ENCODE data around the gene GOLGA2. TPM values are rescaled to one million over a fixed set of nuclear protein-coding genes. Genes with fewer than 3 reads are reported as not detected.

The GOLGA2 gene
- total RNA-seq, 1 experiment from 2014 or later, result 51.0 TPM

- Mint-ChIP-seq H3K4me1 (peaks cover 2 to 21% of the 10 kb centered on the region in 2 experiments), H3K4me3 (no peak overlapping the region), H3K9me3 (no peaks in the 10 kb centered on the region), H3K27ac (peak overlapping the region in 1 of 3 experiments; percentile 23; a peak in 2 of 7 replicates), H3K36me3 (ENCODE audit: insufficient read depth in 1 of 3, low read depth in 3 of 3) (peaks cover 21 to 56% (median 42%) of the 10 kb centered on the region in 3 experiments), H3K27me3 (ENCODE audit: low read depth) (no peaks in the 10 kb centered on the region; the same call in 1 of the 2 replicates)
- no peak overlapping the region for H2AFZ ChIP-seq (ENCODE audit: low read length)
- H3K9me3 ChIP-seq (ENCODE audit: control insufficient read depth, low read depth, low read length), result no peaks in the 10 kb centered on the region
- H3K23ac ChIP-seq (ENCODE audit: insufficient read length, low read depth, low read length), result no peak overlapping the region
- no peaks in the 10 kb centered on the region for H3K79me1 ChIP-seq (ENCODE audit: insufficient read depth, low read depth, low read length, poor library complexity, severe bottlenecking)
- no peak overlapping the region for H3K14ac ChIP-seq (ENCODE audit: insufficient read depth, low read length)
- no peak overlapping the region for H2BK5ac ChIP-seq (ENCODE audit: insufficient read length, low read length)
- H3K79me2 ChIP-seq (ENCODE audit: insufficient read depth, low read length), result no peaks in the 10 kb centered on the region
- H3K18ac ChIP-seq (ENCODE audit: insufficient read length, low read depth, low read length), result no peak overlapping the region
- H4K20me1 ChIP-seq (ENCODE audit: control insufficient read depth, insufficient read depth, insufficient read length), result no peaks in the 10 kb centered on the region
- no peak overlapping the region for H3K4me2 ChIP-seq (ENCODE audit: insufficient read depth, insufficient read length, low read length)
- H4K91ac ChIP-seq (ENCODE audit: insufficient read length, low read depth, low read length), result no peak overlapping the region
- no peak overlapping the region for H4K5ac ChIP-seq (ENCODE audit: insufficient read length, low read depth, low read length)
- DNase-seq, result no peak
- H4K8ac ChIP-seq (replicated peaks; ENCODE audit: insufficient read length, low read depth, low read length), result no peak overlapping the region
- no peak overlapping the region for H2AK5ac ChIP-seq (ENCODE audit: insufficient read length, low read length)
- H2BK20ac ChIP-seq (ENCODE audit: low read depth, low read length, poor library complexity, severe bottlenecking), result no peak overlapping the region
- H3K4me1 ChIP-seq (ENCODE audit: insufficient read depth, low read length), result no peaks in the 10 kb centered on the region
- no peak overlapping the region for H2BK120ac ChIP-seq (ENCODE audit: low read depth, low read length, poor library complexity, severe bottlenecking)
- H3T11ph ChIP-seq (ENCODE audit: low read length), result no peak overlapping the region
- H3K4ac ChIP-seq (ENCODE audit: low read depth, low read length), result no peak overlapping the region
- no CpG with 5 or more reads among the region's 23 CpGs for WGBS (ENCODE audit: extremely low coverage, insufficient read length, low lambda C conversion rate)
- H2BK12ac ChIP-seq (ENCODE audit: insufficient read length, low read depth, low read length), result no peak overlapping the region
- no peak overlapping the region for H3K9ac ChIP-seq (ENCODE audit: extremely low read depth, insufficient read length, low read length)
- H3K27me3 ChIP-seq (ENCODE audit: insufficient read depth, low read length), result no peaks in the 10 kb centered on the region
- H3K23me2 ChIP-seq (ENCODE audit: insufficient read length, low read depth, low read length, poor library complexity, severe bottlenecking), result no peaks in the 10 kb centered on the region
- no peak overlapping the region for H3K56ac ChIP-seq (ENCODE audit: insufficient read length, low read depth, low read length)
- H2BK15ac ChIP-seq (ENCODE audit: low read depth, low read length), result no peak overlapping the region
- TF ChIP-seq CTCF (conservative IDR thresholded peaks at IDR 0.05), result no peak
- H3K27ac ChIP-seq (ENCODE audit: insufficient read length, low read depth, low read length), result no peak overlapping the region
These were observed 18.6 kb downstream of the GOLGA2 start for GRCh38 chr9:128257086-128257825.
